GM19351 (cell line): ENCODE data around the gene TAAR2.
"Not testable (repeated sequence)": the region's sequence is repeated elsewhere in the genome, so short reads cannot be mapped to it uniquely, and the experiment has no call there.

ENCODE experiments used
- ATAC-seq: cut with Tn5 transposase; IDR thresholded peaks from one replicate; pipeline ENCODE4 v1.9.1; 2021; ENCODE audit warnings: mild to moderate bottlenecking, moderate library complexity; ENCODE audit not compliant: unreplicated experiment

TAAR2 gene

DNA sequence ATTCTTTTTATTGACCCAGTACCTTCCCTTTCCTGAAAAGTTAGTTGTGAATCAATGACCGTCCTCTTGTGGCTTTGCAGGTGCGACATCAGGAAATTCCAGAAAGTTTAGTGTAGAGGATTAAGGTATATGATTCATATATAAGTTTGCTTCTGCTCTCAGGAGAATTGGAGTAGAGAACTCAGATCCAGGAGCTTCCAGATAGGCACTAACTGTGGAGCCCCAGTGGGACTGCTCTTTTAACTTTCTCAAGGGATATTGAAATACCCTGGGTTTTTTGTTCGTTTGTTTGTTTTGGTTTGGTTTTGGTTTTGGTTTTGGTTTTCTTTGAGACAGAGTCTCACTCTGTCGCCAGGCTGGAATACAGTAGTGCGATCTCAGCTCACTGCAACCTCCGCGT lies 9.5 kb downstream of the TAAR2 start:
- ATAC-seq = no peak

DNA sequence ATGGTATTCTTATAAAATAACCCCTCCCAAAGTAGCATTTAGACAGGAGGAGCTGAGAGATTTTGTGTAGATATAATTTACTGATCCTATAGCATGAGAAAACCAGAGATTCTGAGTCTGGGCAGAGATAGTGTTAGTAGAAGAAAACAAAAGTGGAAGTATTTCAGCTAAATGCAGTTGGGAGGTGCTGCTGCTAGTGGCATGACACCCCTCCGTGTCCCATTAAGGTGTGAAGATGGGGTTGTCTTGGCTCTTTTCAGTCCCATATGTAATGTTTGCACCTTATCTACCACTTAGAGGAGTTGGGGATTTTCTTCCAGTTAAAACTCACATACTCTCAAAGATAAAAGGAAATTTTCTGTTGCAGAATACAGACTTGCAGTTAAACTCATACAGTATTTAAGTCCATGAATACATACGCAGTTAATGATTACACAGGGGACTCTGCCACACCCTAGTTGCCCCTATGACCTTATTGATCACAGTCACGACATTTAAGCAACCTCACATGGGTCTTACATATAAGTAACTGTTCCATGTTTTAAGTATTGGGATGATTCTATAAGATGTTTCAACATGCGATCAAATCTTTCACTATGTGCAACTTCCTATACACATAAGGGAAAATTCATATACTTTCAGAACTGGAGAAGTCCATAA lies 11.5 kb downstream of the TAAR2 start:
- ATAC-seq = no peak

GRCh38 chr6:132611616-132612015 lies 12.5 kb downstream of the TAAR2 start:
- ATAC-seq = no peak

DNA sequence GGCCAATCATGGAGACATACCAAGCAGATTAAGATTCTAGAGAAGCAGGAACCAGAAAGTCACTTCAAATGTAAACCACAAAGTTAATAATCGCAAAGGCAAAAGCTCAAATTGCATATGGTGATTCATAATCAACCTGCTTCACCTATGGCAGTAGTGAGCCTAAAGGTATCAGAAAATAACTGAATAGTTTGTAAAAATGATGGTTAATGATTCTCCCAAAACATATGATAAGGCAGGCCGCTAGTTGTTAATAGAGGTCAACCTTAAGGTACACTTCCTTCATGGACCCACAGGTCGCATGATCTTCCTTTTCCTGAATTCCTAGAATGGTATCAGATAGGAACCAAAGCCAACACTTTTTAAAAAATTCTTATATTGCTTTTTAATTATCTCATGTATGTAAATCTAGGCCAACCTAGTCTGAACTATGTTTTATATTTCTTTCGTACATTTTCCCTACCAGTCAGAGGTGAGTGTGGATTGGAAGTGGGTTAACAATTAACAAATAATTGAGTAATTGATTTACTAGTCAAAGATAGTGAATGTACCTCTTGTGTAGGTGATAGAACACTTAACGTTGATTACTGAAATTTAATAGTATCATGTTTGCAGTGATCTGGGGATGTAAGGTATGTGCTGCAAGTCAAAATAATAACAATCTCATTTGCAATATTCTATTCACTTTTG lies 16.4 kb downstream of the TAAR2 start:
- no peak for ATAC-seq

DNA sequence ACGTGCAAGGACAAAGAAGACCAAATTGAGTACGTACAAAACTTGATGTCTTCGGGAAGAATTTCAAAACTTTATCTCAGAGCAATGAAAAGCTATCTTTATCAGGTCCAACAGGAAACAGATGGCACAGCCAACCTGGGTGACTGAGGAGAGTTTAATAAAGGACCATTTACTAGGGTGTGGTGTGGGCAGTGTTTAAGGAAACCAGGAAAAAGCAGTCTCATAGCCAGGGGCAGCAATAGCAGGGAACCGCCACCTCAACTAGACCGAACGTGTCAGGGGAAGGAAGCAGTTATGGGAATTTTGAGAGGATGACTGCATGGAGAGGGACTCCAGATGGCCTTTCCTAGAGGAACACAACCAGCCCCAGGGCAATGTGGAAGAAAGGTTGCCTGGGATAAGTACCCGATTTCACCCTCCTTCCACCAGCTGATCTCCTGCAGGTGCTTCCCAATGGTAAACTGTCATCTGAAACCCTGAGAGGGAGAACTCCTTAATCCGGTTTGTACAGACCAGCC lies 19.4 kb downstream of the TAAR2 start:
- no peak for ATAC-seq

DNA sequence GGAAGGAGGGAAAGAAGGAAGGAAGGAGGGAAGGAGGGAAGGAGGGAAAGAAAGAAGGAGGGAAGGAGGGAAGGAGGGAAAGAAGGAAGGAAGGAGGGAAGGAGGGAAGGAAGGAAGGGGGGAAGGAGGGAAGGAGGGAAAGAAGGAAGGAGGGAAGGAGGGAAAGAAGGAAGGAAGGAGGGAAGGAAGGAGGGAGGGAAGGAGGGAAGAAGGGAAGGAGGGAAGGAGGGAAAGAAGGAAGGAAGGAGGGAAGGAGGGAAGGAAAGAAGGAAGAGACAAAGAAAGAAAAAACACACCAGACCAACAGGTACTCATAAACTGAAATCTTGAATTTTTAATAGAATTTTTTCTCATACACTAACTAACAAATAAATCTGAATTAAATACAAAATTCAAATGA lies 23.2 kb downstream of the TAAR2 start:
- ATAC-seq = not testable (repeated sequence)

- peak; percentile 96 for ATAC-seq
These were observed 25.6 kb downstream of the TAAR2 start for GRCh38 chr6:132598473-132598872.

DNA sequence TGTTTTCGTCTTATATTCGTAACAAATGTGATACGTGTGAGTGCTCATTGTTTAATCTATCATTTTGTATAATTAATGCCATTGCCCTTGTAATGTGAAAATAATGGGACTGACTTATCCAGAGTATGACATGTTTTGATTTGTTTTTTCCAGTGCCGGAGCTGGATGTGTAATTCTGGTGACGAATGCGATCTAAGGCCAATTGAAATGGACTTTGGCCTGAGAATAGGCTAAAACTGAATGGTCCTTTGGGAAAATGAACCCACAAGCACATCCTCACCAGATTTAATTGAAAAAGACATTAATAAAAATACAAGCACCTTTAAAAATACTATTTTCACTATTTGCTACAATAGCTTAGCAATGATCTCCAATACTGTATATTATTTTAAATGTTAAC lies 27.9 kb downstream of the TAAR2 start:
- no peak for ATAC-seq

DNA sequence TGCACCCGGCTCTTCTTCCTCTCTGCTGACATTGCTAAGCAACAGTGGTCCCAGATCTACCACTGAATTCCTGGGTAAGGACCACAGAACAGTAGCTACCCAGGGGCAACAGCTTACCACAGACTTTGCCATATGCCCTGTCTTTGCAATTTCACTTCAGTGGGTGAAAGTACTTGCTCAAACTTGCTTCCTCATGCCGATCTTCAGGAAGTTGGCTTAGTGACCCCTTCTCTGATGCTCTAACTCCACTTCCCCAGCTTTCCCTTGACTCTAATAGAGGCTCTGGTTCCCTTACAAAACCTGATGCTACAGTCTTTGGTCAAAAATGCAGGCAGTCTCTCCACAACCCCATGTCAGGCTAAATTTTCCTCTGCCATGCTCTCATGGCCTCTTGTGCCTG lies 31.2 kb downstream of the TAAR2 start:
- no peak for ATAC-seq

DNA sequence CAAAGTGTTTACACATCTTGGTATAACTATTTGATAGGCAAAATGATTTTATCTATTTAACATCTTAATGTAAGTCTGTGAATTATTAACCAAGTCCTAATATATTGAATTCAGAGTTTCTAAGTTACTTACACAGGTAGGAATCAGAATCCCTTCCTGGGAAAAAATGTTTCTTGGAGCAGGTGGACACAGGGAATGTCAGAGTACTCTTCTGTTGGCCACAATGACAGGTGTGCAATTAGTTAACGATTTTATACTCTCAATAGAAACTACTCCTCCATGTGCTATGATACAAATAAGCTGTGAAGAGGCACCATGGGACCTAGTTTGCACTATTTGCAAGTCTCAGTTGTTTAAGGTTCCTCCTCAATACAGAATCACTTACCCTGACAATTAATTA lies 33.7 kb downstream of the TAAR2 start:
- no peak for ATAC-seq

DNA sequence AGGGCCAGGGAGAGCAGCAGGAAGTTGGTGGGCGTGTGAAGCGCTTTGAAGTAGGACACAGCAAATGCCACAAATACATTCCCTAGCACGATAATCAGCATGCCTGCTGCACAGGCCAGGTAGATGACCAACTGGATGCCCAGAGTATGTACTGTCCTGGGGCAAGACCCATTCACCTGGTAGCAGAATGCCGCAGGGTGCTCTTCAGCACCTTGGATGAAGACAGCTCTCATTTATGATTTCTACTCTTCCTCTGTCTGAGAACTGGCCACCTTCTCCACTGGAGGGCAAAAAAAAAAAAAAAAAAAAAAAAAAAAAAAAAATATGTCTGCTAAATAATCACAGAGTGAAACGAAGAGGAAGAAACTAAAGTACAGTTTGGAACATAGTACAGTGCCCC lies 34.6 kb downstream of the TAAR2 start, which contains the start of gene TAAR5:
TAAR5 (minus strand) TSS at position 288 of the 400 bp plus-strand sequence; CDS start at position 233, 55 bp downstream.
- ATAC-seq = no peak

DNA sequence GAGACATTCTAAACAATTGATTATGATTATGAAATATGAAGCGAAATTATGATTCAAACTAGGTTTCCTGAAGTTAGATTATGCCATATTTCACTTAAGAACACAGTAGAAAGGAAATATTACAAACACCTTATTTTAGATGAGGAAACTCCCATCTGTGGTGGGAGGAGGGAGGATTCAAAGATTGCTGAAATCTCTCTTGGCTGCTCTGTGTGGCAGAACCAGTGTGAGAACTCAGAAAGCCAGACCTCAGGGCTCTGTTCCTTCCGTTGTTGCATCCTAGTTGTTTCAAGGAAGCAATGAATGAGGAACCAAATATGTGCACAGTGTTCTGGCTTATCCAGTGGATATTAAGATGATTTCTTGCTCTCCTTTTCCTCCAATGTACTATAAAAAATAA lies 36.7 kb downstream of the TAAR2 start:
- ATAC-seq = no peak

DNA sequence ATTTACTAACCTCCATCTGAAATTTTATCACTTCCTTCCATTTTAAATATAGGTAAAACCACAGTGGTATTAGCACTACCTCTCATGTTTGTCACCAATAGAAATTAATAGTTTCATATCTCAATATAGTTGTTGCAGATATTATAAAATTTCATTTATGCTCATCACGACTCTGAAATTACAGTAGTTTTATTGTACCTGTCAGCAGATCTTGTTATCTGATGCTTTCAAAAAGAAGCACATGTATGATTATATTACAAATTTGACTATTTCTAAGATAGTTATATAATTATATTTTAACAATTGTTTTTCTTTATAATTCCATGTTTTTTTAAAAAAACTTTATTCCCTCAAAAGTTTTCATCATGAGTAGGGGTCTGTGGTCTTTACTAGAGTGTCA lies 39.4 kb downstream of the TAAR2 start:
- no peak for ATAC-seq

DNA sequence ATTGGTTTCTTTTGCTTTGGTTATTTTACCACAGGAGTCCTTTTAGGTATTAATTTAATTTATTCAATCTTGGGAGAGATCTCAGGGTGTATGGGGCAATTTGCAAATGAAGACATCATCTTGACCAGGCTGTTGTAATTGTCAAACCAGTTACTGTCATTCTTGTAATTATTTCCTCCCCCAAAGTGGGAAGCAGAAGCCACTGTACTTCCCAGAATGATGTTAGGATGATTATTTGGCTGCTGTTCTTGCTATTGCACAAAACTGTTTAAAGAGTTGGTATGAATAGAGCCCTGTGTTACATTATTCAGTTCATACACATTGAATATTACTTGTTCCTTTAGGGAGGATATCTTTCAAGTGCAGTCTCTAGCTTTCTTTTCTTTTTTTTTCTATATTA lies 52.3 kb downstream of the TAAR2 start:
- no peak for ATAC-seq

DNA sequence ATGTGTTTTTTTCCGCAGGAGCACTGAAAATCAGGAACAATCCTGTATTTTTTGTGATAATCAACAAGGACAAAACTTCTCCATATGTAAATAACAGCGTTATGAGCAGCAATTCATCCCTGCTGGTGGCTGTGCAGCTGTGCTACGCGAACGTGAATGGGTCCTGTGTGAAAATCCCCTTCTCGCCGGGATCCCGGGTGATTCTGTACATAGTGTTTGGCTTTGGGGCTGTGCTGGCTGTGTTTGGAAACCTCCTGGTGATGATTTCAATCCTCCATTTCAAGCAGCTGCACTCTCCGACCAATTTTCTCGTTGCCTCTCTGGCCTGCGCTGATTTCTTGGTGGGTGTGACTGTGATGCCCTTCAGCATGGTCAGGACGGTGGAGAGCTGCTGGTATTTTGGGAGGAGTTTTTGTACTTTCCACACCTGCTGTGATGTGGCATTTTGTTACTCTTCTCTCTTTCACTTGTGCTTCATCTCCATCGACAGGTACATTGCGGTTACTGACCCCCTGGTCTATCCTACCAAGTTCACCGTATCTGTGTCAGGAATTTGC lies 53.8 kb downstream of the TAAR2 start, which contains the start of gene TAAR6:
TAAR6 (plus strand) TSS at position 102 of the 557 bp plus-strand sequence; CDS start at position 102, 0 bp downstream.
- no peak for ATAC-seq

DNA sequence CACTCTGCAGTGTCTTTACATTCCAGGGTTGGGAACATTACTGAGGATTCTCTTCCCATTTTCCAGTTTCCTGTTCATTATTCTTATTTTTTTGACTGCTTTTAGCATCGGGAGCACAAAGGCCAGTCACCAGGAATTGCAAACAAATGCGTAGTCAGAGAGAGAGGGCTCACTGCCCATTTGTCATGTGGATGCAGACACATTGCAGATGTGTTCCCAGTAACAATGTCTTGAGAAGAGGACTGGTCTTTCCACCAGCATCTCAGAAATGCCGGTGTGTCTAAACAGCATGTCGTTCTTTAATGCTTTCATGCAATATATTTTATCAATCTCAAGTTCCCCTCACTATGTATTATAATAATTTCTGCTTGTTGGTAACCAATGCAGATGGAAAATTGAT lies 54.9 kb downstream of the TAAR2 start:
- no peak for ATAC-seq

GRCh38 chr6:132568611-132569010 lies 55.5 kb downstream of the TAAR2 start:
- no peak for ATAC-seq

DNA sequence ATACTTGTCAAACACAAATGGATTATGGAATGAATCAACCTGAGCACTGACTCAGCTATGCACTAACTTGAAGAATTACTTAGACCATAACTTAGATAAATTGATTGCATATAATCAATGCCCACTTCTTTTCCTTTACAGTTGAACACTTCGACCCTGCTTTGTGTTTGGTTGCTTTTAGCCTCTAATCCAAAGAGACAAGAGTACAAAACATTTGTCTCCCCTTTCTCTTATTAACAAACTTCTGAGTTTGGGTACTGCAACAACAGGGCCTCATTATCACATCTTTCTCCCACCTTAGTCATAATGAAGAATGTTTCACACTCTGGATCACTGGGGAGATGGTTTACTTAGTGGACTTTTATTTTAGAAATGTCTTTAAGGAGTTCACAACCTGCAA lies 56.5 kb downstream of the TAAR2 start:
- ATAC-seq = no peak
